ENCODE measurements around the gene ARHGAP15. TPM values are rescaled to one million over a fixed set of nuclear protein-coding genes. Genes with fewer than 3 reads are reported as not detected.

ARHGAP15 gene
- total RNA-seq, 8 experiments from 2014 or later, result 0.29 to 1.3 (median 0.51) TPM; not detected in 2

GRCh38 chr2:143635302-143635701 is 506.1 kb downstream of the ARHGAP15 start:
- peaks cover 0 to 3% of the 10 kb centered on the region in 2 donors for H3K4me1 ChIP-seq (replicated peaks in 1 of 2)
- 43 to 100% (median 72%) methylated on average over 1 to 2 of the region's 2 CpGs; no CpG with 5 or more reads in 1 of the 10 experiments for WGBS, 10 experiments
- no peak overlapping the region for H3K4me3 ChIP-seq
- in situ Hi-C loops (cut with MboI; ENCODE audit: low pct_unique_long_range_greater_than_20kb in 2 of 9, low sequenced_read_pairs in 9 of 9, unreplicated experiment in 9 of 9), result no loop called here
- H3K27ac ChIP-seq, result no peak overlapping the region
- ATAC-seq (replicated peaks in 6 of 8), result no peak

GRCh38 chr2:143635936-143636335 is 506.7 kb downstream of the ARHGAP15 start:
- H3K4me1 ChIP-seq (replicated peaks in 1 of 2), result peaks cover 0 to 3% of the 10 kb centered on the region in 2 donors
- in situ Hi-C loops (cut with MboI; ENCODE audit: low pct_unique_long_range_greater_than_20kb in 2 of 9, low sequenced_read_pairs in 9 of 9, unreplicated experiment in 9 of 9), result no loop called here
- WGBS, 10 experiments, result 75 to 100% (median 92%) methylated on average over 1 to 2 of the region's 2 CpGs; no CpG with 5 or more reads in 3 of the 10 experiments
- H3K27ac ChIP-seq, result no peak overlapping the region
- no peak overlapping the region for H3K4me3 ChIP-seq
- ATAC-seq (replicated peaks in 6 of 8), result no peak

- ATAC-seq (replicated peaks in 6 of 8), result no peak
- in situ Hi-C loops (cut with MboI; ENCODE audit: low pct_unique_long_range_greater_than_20kb in 2 of 9, low sequenced_read_pairs in 9 of 9, unreplicated experiment in 9 of 9), result no loop called here
These were observed 511.6 kb downstream of the ARHGAP15 start for GRCh38 chr2:143640826-143641225.

GRCh38 chr2:143645921-143646645 is 516.9 kb downstream of the ARHGAP15 start:
- WGBS, 10 experiments, result 33 to 100% (median 60%) methylated on average over 1 to 5 of the region's 5 CpGs
- no peaks in the 10 kb centered on the region for H3K4me1 ChIP-seq (replicated peaks in 1 of 2)

More at GRCh38 chr2:143640826-143641225, 511.6 kb downstream of the ARHGAP15 start:
- WGBS, 10 experiments, result 52 to 100% (median 97%) methylated on average over 2 to 5 of the region's 5 CpGs; no CpG with 5 or more reads in 2 of the 10 experiments
- H3K27ac ChIP-seq, result no peak overlapping the region
- H3K4me3 ChIP-seq, result no peak overlapping the region
- no peaks in the 10 kb centered on the region for H3K4me1 ChIP-seq (replicated peaks in 1 of 2)

GRCh38 chr2:143649226-143649740 is 520.1 kb downstream of the ARHGAP15 start:
- WGBS, 10 experiments, result 29 to 100% (median 88%) methylated on average over 1 to 4 of the region's 4 CpGs; no CpG with 5 or more reads in 1 of the 10 experiments

More at GRCh38 chr2:143645921-143646645, 516.9 kb downstream of the ARHGAP15 start:
- in situ Hi-C loops (cut with MboI; ENCODE audit: low pct_unique_long_range_greater_than_20kb in 2 of 9, low sequenced_read_pairs in 9 of 9, unreplicated experiment in 9 of 9), result no loop called here
- peak in 2 of 8 experiments; percentile 38 to 42 for ATAC-seq (replicated peaks in 6 of 8)
- Histone ChIP-seq H3K27ac (no peak overlapping the region), H3K4me3 (no peak overlapping the region)

GRCh38 chr2:143652692-143653091 is 523.5 kb downstream of the ARHGAP15 start:
- Histone ChIP-seq H3K4me1 (replicated peaks in 1 of 2) (no peaks in the 10 kb centered on the region), H3K4me3 (no peak overlapping the region), H3K27ac (no peak overlapping the region)
- in situ Hi-C loops (cut with MboI; ENCODE audit: low pct_unique_long_range_greater_than_20kb in 2 of 9, low sequenced_read_pairs in 9 of 9, unreplicated experiment in 9 of 9), result no loop called here
- ATAC-seq (replicated peaks in 6 of 8), result no peak

More at GRCh38 chr2:143649226-143649740, 520.1 kb downstream of the ARHGAP15 start:
- H3K27ac ChIP-seq, result no peak overlapping the region
- no peaks in the 10 kb centered on the region for H3K4me1 ChIP-seq (replicated peaks in 1 of 2)
- no peak overlapping the region for H3K4me3 ChIP-seq
- in situ Hi-C loops (cut with MboI; ENCODE audit: low pct_unique_long_range_greater_than_20kb in 2 of 9, low sequenced_read_pairs in 9 of 9, unreplicated experiment in 9 of 9), result no loop called here
- ATAC-seq (replicated peaks in 6 of 8), result no peak

GRCh38 chr2:143668234-143668633 is 539.0 kb downstream of the ARHGAP15 start:
- H3K4me3 ChIP-seq, result no peak overlapping the region
- 10 to 100% (median 45%) methylated on average over 1 to 2 of the region's 2 CpGs for WGBS, 10 experiments
- in situ Hi-C loops (cut with MboI; ENCODE audit: low pct_unique_long_range_greater_than_20kb in 2 of 9, low sequenced_read_pairs in 9 of 9, unreplicated experiment in 9 of 9), result no loop called here
- H3K27ac ChIP-seq, result no peak overlapping the region
- ATAC-seq (replicated peaks in 6 of 8), result peak in 7 of 8 experiments; percentile 54 to 100 (median 79)
- H3K4me1 ChIP-seq (replicated peaks in 1 of 2), result peaks cover 0 to 9% of the 10 kb centered on the region in 2 donors

- Histone ChIP-seq H3K4me3 (no peak overlapping the region), H3K4me1 (replicated peaks in 1 of 2) (no peaks in the 10 kb centered on the region), H3K27ac (no peak overlapping the region)
- ATAC-seq (replicated peaks in 6 of 8), result no peak
- in situ Hi-C loops (cut with MboI; ENCODE audit: low pct_unique_long_range_greater_than_20kb in 2 of 9, low sequenced_read_pairs in 9 of 9, unreplicated experiment in 9 of 9), result no loop called here
- WGBS, 10 experiments, result 52 to 100% (median 88%) methylated on average over 1 to 2 of the region's 2 CpGs; no CpG with 5 or more reads in 2 of the 10 experiments
These were observed 544.8 kb downstream of the ARHGAP15 start for GRCh38 chr2:143674051-143674450.

DNA sequence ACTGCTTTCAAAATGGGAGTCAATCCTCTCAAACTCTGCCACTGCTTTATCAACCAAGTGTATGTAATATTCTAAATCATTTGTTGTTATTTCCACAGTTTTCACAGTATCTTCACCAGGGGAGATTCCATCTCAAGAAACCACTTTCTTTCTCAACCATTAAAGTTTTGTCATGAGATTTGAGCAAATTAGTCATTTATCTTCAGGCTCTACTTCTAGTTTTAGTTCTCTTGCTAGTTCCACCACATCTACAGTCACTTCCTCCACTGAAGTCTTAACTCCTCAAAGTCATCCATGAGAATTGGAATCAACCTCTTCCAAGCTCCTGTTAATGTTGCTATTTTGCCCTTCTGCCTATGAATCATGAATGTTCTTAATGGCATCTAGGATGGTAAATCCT is 545.8 kb downstream of the ARHGAP15 start:
- Histone ChIP-seq H3K4me1 (replicated peaks in 1 of 2) (peaks cover 6 to 10% of the 10 kb centered on the region in 2 donors), H3K27ac (no peak overlapping the region), H3K4me3 (no peak overlapping the region)
- in situ Hi-C loops (cut with MboI; ENCODE audit: low pct_unique_long_range_greater_than_20kb in 2 of 9, low sequenced_read_pairs in 9 of 9, unreplicated experiment in 9 of 9), result no loop called here
- ATAC-seq (replicated peaks in 6 of 8), result no peak

- no peak overlapping the region for H3K4me3 ChIP-seq
- peaks cover 22 to 32% of the 10 kb centered on the region in 2 donors for H3K4me1 ChIP-seq (replicated peaks in 1 of 2)
- WGBS, 10 experiments, result 33 to 85% (median 74%) methylated on average over 2 to 4 of the region's 5 CpGs; no CpG with 5 or more reads in 4 of the 10 experiments
- no peak overlapping the region for H3K27ac ChIP-seq
- in situ Hi-C loops (cut with MboI; ENCODE audit: low pct_unique_long_range_greater_than_20kb in 2 of 9, low sequenced_read_pairs in 9 of 9, unreplicated experiment in 9 of 9), result no loop called here
- ATAC-seq (replicated peaks in 6 of 8), result peak in 6 of 8 experiments; percentile 68 to 95 (median 80)
These were observed 550.4 kb downstream of the ARHGAP15 start for GRCh38 chr2:143679617-143680016.

GRCh38 chr2:143680885-143681405 is 551.7 kb downstream of the ARHGAP15 start:
- Histone ChIP-seq H3K4me3 (no peak overlapping the region), H3K27ac (no peak overlapping the region), H3K4me1 (replicated peaks in 1 of 2) (peaks cover 32 to 46% of the 10 kb centered on the region in 2 donors)
- no peak for ATAC-seq (replicated peaks in 6 of 8)
- WGBS, 10 experiments, result 80 to 100% (median 100%) methylated on average over 1 to 3 of the region's 3 CpGs; no CpG with 5 or more reads in 4 of the 10 experiments
- in situ Hi-C loops (cut with MboI; ENCODE audit: low pct_unique_long_range_greater_than_20kb in 2 of 9, low sequenced_read_pairs in 9 of 9, unreplicated experiment in 9 of 9), result no loop called here

DNA sequence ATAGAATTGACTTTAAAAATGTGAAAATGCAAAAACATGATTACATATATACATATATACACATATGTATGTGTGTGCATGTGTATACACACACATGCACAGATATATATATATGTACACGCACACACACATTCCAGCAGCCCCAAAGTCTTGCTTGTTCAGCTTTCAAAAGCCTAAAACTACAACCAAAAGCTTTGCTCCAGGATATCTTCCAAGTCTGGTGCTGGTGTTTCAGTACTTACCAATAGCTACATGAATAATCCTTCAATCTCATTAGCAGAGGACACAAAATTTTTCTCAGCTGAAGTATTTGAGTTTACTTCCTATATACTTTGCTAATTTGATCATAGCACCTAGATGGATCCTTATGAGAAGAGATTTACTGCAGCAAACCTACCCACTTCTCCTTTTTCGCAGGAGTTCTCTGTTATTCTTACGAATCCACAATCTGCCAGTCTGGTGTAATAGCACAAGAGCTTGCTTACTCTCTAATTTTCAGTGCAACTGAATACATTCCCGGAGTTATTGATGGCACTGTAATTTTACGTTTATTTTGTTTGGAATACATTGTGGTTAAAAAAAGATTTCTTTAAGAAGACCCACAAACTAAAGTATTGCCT is 553.3 kb downstream of the ARHGAP15 start:
- Histone ChIP-seq H3K4me1 (replicated peaks in 1 of 2) (peaks cover 32 to 47% of the 10 kb centered on the region in 2 donors), H3K4me3 (no peak overlapping the region), H3K27ac (no peak overlapping the region)
- in situ Hi-C loops (cut with MboI; ENCODE audit: low pct_unique_long_range_greater_than_20kb in 2 of 9, low sequenced_read_pairs in 9 of 9, unreplicated experiment in 9 of 9), result no loop called here
- 72 to 100% (median 89%) methylated on average over 1 to 5 of the region's 5 CpGs; no CpG with 5 or more reads in 1 of the 10 experiments for WGBS, 10 experiments
- no peak for ATAC-seq (replicated peaks in 6 of 8)

- ATAC-seq (replicated peaks in 6 of 8), result no peak
- in situ Hi-C loops (cut with MboI; ENCODE audit: low pct_unique_long_range_greater_than_20kb in 2 of 9, low sequenced_read_pairs in 9 of 9, unreplicated experiment in 9 of 9), result no loop called here
- Histone ChIP-seq H3K4me3 (no peak overlapping the region), H3K27ac (no peak overlapping the region), H3K4me1 (replicated peaks in 1 of 2) (peaks cover 32 to 47% of the 10 kb centered on the region in 2 donors)
- 38 to 80% (median 59%) methylated on average over 1 of the region's 1 CpG; no CpG with 5 or more reads in 6 of the 10 experiments for WGBS, 10 experiments
These were observed 554.8 kb downstream of the ARHGAP15 start for GRCh38 chr2:143683977-143684376.

Data from motor neuron (in vitro differentiated cells).